ENCODE measurements around the gene LRP1B.

GRCh38 chr2:140770645-140771044, 1360.2 kb downstream of the LRP1B start:
- TF ChIP-seq CTCF (IDR thresholded peaks at IDR 0.05) (no peak), MAX (CRISPR knock-in tag; IDR thresholded peaks at IDR 0.05) (no peak)

All from WTC11 (cell line).